Liver (tissue), 9 donors: ENCODE results near the gene SBK1. TPM values are rescaled to one million over a fixed set of nuclear protein-coding genes. Genes with fewer than 3 reads are reported as not detected.

Source experiments
- DNase-seq: peaks from one replicate; pipeline ENCODE4 v3.0.0-alpha.2; 2017; ENCODE audit warnings: low spot score
- H3K27ac ChIP-seq, 2 donors: one replicate each; pipeline ENCODE4 v1.7.0; 2013; ENCODE audit warnings: inconsistent platforms in 2 of 2, low read length in 2 of 2, control low read depth in 1 of 2, low read depth in 1 of 2, mild to moderate bottlenecking in 1 of 2
- H3K27me3 ChIP-seq, 4 donors: one replicate each; pipeline versions ENCODE4 v1.6.1 to v1.7.0; 2013; ENCODE audit warnings: low read length in 3 of 4, inconsistent platforms in 1 of 4, mild to moderate bottlenecking in 1 of 4, moderate library complexity in 1 of 4; ENCODE audit not compliant: control insufficient read depth in 4 of 4, insufficient read depth in 4 of 4
- H3K36me3 ChIP-seq, 4 donors: one replicate each; pipeline versions ENCODE4 v1.6.1 to v1.7.0; 2013; ENCODE audit warnings: low read length in 3 of 4, mild to moderate bottlenecking in 3 of 4, low read depth in 1 of 4, moderate library complexity in 1 of 4; ENCODE audit not compliant: control insufficient read depth in 4 of 4, insufficient read depth in 3 of 4
- H3K4me1 ChIP-seq, 4 donors: one replicate each; pipeline versions ENCODE4 v1.6.1 to v1.7.0; 2013; ENCODE audit warnings: low read length in 3 of 4, mild to moderate bottlenecking in 3 of 4, moderate library complexity in 1 of 4; ENCODE audit not compliant: control insufficient read depth in 4 of 4, insufficient read depth in 4 of 4
- H3K4me3 ChIP-seq, 3 donors: one replicate each; pipeline versions ENCODE4 v1.6.1 to v1.7.0; 2013; ENCODE audit warnings: low read length in 3 of 3, control low read depth in 1 of 3, low read depth in 1 of 3, mild to moderate bottlenecking in 1 of 3
- H3K9ac ChIP-seq, 2 donors: one replicate each; pipeline ENCODE4 v1.7.0; 2013; ENCODE audit warnings: low read length in 2 of 2, mild to moderate bottlenecking in 2 of 2, moderate library complexity in 2 of 2, control low read depth in 1 of 2, low read depth in 1 of 2
- H3K9me3 ChIP-seq, 4 donors: one replicate each; pipeline versions ENCODE4 v1.6.1 to v1.7.0; 2013; ENCODE audit warnings: low read length in 3 of 4; ENCODE audit not compliant: control insufficient read depth in 4 of 4
- EGR1 ChIP-seq, 2 donors: IDR thresholded peaks; 2 replicates each; pipeline ENCODE4 v1.6.1; 2016 to 2018; ENCODE audit warnings: antibody characterized with exemption in 2 of 2, low read depth in 2 of 2
- FOXA1 ChIP-seq: IDR thresholded peaks from 2 replicates; pipeline ENCODE4 v1.6.1; 2016; ENCODE audit warnings: antibody characterized with exemption
- FOXA2 ChIP-seq: IDR thresholded peaks from 2 replicates; pipeline ENCODE4 v1.6.1; 2016; ENCODE audit warnings: antibody characterized with exemption
- GABPA ChIP-seq, 2 donors: IDR thresholded peaks in 1 of 2; conservative IDR thresholded peaks in 1 of 2; 2 replicates each; pipeline ENCODE4 v1.6.1; 2016; ENCODE audit warnings: antibody characterized with exemption in 2 of 2, mild to moderate bottlenecking in 1 of 2, moderate library complexity in 1 of 2
- HNF4A ChIP-seq, 2 donors: conservative IDR thresholded peaks; 2 replicates each; pipeline ENCODE4 v1.6.1; 2016; ENCODE audit warnings: antibody characterized with exemption in 2 of 2, mild to moderate bottlenecking in 2 of 2
- HNF4G ChIP-seq: IDR thresholded peaks from 2 replicates; pipeline ENCODE4 v1.6.1; 2016; ENCODE audit warnings: antibody characterized with exemption
- JUND ChIP-seq, 2 donors: IDR thresholded peaks; 2 replicates each; pipeline ENCODE4 v1.6.1; 2016; ENCODE audit warnings: antibody characterized with exemption in 2 of 2
- NR2F2 ChIP-seq: IDR thresholded peaks from 2 replicates; pipeline ENCODE4 v1.6.1; 2016; ENCODE audit warnings: antibody characterized with exemption
- RAD21 ChIP-seq, 2 donors: IDR thresholded peaks; 2 replicates each; pipeline ENCODE4 v1.6.1; 2016; ENCODE audit warnings: antibody characterized with exemption in 2 of 2, mild to moderate bottlenecking in 2 of 2
- RXRA ChIP-seq, 2 donors: IDR thresholded peaks; 2 replicates each; pipeline ENCODE4 v1.6.1; 2017 to 2018; ENCODE audit warnings: antibody characterized with exemption in 2 of 2, mild to moderate bottlenecking in 1 of 2
- SP1 ChIP-seq: IDR thresholded peaks from 2 replicates; pipeline ENCODE4 v1.6.1; 2018; ENCODE audit warnings: antibody characterized with exemption, mild to moderate bottlenecking
- TAF1 ChIP-seq: conservative IDR thresholded peaks from 2 replicates; pipeline ENCODE4 v1.6.1; 2016; ENCODE audit warnings: antibody characterized with exemption, mild to moderate bottlenecking
- YY1 ChIP-seq: IDR thresholded peaks from 2 replicates; pipeline ENCODE4 v1.6.1; 2016; ENCODE audit warnings: antibody characterized with exemption, mild to moderate bottlenecking
- WGBS: extraction: QIAGEN DNeasy Blood & Tissue Kit; methylation state at CpG from one replicate; pipeline ENCODE4 v1.1.7; 2013; 5-methylcytosine and 5-hydroxymethylcytosine counted together
- polyA plus RNA-seq, 2 donors: library from polyadenylated mRNA; stranded (reverse) in 1 of 2; unstranded in 1 of 2; fragments of 200-250 nt in 1 of 2; fragments of >200 nt in 1 of 2; fragmentation: Nextera tagmentation in 1 of 2; extraction: Ambion mirVana in 1 of 2; gene quantifications; one replicate each; pipeline versions ENCODE4 v1.2.1 to v1.2.3, GENCODE V29; 2013 to 2015
- total RNA-seq, 2 donors: library from RNA; depleted of rRNA; stranded (reverse); fragments of >200 nt; gene quantifications; one replicate each; pipeline ENCODE4 v1.2.3, GENCODE V29; 2014
- TF ChIP-seq, protein P1 (sequence below): fragments of 150-350 bp; IDR thresholded peaks from 2 replicates; pipeline ENCODE4 v1.5.1; 2017; ENCODE audit warnings: improper control_type of control experiment, low read depth, low read length; ENCODE audit not compliant: missing input control
- TF ChIP-seq, protein P2 (sequence below): IDR thresholded peaks from 2 replicates; pipeline ENCODE4 v1.6.1; 2016; ENCODE audit warnings: antibody characterized with exemption
- TF ChIP-seq, protein P3 (sequence below): IDR thresholded peaks from 2 replicates; pipeline ENCODE4 v1.6.1; 2016; ENCODE audit warnings: antibody characterized with exemption
- TF ChIP-seq, protein P4 (sequence below): IDR thresholded peaks from 2 replicates; pipeline ENCODE4 v1.6.1; 2016; ENCODE audit warnings: antibody characterized with exemption
- TF ChIP-seq, protein P5 (sequence below): IDR thresholded peaks from 2 replicates; pipeline ENCODE4 v1.6.1; 2016; ENCODE audit warnings: antibody characterized with exemption, mild to moderate bottlenecking
- donor health status: healthy.
- donor health status: healthy.
- donor health status: healthy.
- donor health status: healthy.
- donor health status: healthy.

SBK1 gene
- total and polyA plus RNA-seq, 4 donors, result 0.05 to 0.08 (median 0.07) TPM; not detected in 1

DNA sequence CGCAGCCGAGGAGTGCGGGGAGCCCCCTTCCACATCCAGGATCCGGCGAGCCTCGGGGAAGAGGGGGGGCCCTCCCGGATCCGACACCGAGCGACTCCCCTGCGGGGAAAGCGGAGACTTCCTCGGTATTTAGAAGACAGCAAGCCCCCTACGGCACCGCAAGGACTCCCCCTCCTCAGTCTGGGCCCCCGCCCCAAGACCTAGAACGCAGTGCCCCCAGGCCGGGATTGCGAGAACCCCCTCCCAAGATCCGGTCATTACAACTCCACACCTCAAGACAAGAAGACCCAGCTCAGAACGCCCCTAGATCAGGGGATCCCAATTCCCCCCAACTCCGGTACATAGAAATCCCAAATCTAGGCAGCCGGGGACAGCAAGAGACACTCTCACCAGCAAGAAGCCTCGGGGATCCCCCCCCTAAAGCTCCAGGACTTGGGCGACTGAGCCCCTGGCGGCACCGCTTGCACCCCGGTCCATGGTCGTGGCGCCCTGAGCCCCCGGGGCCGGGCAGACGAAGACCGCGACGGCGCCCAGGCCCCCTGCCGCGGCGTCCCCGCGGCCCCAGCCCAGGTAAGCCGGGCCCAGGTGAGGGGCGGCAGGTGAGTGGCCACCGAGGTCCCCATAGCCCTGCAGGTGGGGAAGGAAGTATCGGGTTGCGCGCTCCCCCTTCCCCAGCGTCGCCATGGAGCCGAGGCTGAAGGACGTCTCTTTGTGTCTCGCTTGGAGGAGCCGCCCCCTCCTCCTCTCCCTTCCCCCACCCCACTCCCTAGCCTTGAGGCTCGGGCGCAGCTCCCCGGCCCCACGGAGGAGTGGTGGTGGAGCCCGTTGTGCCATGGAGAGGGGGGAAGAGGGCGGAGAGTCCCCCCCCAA lies 641 bp downstream of the SBK1 start:
- H3K27ac ChIP-seq, result no peak overlapping the region
- 3% methylated on average over 60 of the region's 60 CpGs for WGBS
- DNase-seq, result no peak
- peak overlapping the region in 2 of 3 donors; percentile 9 to 62 for H3K4me3 ChIP-seq
- no peaks in the 10 kb centered on the region for H3K9me3 ChIP-seq
- TF ChIP-seq TAF1, result no peak
- TF ChIP-seq, protein P1, sequence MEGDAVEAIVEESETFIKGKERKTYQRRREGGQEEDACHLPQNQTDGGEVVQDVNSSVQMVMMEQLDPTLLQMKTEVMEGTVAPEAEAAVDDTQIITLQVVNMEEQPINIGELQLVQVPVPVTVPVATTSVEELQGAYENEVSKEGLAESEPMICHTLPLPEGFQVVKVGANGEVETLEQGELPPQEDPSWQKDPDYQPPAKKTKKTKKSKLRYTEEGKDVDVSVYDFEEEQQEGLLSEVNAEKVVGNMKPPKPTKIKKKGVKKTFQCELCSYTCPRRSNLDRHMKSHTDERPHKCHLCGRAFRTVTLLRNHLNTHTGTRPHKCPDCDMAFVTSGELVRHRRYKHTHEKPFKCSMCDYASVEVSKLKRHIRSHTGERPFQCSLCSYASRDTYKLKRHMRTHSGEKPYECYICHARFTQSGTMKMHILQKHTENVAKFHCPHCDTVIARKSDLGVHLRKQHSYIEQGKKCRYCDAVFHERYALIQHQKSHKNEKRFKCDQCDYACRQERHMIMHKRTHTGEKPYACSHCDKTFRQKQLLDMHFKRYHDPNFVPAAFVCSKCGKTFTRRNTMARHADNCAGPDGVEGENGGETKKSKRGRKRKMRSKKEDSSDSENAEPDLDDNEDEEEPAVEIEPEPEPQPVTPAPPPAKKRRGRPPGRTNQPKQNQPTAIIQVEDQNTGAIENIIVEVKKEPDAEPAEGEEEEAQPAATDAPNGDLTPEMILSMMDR, result no peak
- no peaks in the 10 kb centered on the region for H3K36me3 ChIP-seq
- H3K27me3 ChIP-seq, result no peaks in the 10 kb centered on the region
- peak overlapping the region in 1 of 2 donors; percentile 24 for H3K9ac ChIP-seq
- H3K4me1 ChIP-seq, result peaks cover 7 to 13% (median 11%) of the 10 kb centered on the region in 4 donors

DNA sequence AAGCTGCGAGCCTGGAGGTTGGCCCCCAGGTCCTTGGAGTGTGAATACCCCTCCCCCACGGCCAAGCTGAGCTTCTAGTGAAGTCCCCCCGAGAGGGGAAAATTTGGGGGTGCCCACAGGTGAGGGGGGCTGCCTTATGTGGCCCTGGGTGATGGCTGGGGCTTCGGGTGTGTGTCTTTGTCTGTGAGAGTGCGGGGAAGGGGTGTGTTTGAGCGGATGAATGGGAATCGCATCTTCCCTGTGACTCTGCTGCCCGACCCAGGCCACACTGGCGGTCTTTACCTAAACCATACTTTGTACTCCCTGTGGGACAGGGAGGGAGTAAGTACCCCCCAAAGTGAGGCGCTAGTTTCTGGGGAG lies 1.3 kb downstream of the SBK1 start:
- TF ChIP-seq SP1, result no peak
- TF ChIP-seq NR2F2, result no peak
- no peak for TF ChIP-seq TAF1
- TF ChIP-seq FOXA1, result no peak
- no peak for TF ChIP-seq HNF4G
- TF ChIP-seq RXRA (IDR thresholded peaks at IDR 0.05), result no peak
- TF ChIP-seq EGR1 (IDR thresholded peaks at IDR 0.05; ENCODE audit: low read depth in 2 of 2), result no peak
- TF ChIP-seq, protein P2, sequence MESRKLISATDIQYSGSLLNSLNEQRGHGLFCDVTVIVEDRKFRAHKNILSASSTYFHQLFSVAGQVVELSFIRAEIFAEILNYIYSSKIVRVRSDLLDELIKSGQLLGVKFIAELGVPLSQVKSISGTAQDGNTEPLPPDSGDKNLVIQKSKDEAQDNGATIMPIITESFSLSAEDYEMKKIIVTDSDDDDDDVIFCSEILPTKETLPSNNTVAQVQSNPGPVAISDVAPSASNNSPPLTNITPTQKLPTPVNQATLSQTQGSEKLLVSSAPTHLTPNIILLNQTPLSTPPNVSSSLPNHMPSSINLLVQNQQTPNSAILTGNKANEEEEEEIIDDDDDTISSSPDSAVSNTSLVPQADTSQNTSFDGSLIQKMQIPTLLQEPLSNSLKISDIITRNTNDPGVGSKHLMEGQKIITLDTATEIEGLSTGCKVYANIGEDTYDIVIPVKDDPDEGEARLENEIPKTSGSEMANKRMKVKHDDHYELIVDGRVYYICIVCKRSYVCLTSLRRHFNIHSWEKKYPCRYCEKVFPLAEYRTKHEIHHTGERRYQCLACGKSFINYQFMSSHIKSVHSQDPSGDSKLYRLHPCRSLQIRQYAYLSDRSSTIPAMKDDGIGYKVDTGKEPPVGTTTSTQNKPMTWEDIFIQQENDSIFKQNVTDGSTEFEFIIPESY, result no peak
- TF ChIP-seq, protein P3, sequence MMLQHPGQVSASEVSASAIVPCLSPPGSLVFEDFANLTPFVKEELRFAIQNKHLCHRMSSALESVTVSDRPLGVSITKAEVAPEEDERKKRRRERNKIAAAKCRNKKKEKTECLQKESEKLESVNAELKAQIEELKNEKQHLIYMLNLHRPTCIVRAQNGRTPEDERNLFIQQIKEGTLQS, result no peak
- TF ChIP-seq FOXA2, result no peak
- TF ChIP-seq RAD21 (IDR thresholded peaks at IDR 0.05), result no peak
- TF ChIP-seq HNF4A (conservative IDR thresholded peaks at IDR 0.05), result no peak
- TF ChIP-seq, protein P4, sequence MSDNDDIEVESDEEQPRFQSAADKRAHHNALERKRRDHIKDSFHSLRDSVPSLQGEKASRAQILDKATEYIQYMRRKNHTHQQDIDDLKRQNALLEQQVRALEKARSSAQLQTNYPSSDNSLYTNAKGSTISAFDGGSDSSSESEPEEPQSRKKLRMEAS, result no peak
- TF ChIP-seq, protein P5, sequence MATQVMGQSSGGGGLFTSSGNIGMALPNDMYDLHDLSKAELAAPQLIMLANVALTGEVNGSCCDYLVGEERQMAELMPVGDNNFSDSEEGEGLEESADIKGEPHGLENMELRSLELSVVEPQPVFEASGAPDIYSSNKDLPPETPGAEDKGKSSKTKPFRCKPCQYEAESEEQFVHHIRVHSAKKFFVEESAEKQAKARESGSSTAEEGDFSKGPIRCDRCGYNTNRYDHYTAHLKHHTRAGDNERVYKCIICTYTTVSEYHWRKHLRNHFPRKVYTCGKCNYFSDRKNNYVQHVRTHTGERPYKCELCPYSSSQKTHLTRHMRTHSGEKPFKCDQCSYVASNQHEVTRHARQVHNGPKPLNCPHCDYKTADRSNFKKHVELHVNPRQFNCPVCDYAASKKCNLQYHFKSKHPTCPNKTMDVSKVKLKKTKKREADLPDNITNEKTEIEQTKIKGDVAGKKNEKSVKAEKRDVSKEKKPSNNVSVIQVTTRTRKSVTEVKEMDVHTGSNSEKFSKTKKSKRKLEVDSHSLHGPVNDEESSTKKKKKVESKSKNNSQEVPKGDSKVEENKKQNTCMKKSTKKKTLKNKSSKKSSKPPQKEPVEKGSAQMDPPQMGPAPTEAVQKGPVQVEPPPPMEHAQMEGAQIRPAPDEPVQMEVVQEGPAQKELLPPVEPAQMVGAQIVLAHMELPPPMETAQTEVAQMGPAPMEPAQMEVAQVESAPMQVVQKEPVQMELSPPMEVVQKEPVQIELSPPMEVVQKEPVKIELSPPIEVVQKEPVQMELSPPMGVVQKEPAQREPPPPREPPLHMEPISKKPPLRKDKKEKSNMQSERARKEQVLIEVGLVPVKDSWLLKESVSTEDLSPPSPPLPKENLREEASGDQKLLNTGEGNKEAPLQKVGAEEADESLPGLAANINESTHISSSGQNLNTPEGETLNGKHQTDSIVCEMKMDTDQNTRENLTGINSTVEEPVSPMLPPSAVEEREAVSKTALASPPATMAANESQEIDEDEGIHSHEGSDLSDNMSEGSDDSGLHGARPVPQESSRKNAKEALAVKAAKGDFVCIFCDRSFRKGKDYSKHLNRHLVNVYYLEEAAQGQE, result no peak
- TF ChIP-seq YY1, result no peak
- no peak for TF ChIP-seq JUND (IDR thresholded peaks at IDR 0.05)
- no peak for TF ChIP-seq GABPA (IDR thresholded peaks at IDR 0.05 in 1 of 2, conservative IDR thresholded peaks at IDR 0.05 in 1 of 2)
- TF ChIP-seq, protein P1, result no peak
- Histone ChIP-seq H3K4me1 (peaks cover 7 to 13% (median 11%) of the 10 kb centered on the region in 4 donors), H3K27me3 (no peaks in the 10 kb centered on the region), H3K27ac (no peak overlapping the region), H3K9me3 (no peaks in the 10 kb centered on the region), H3K9ac (no peak overlapping the region), H3K36me3 (no peaks in the 10 kb centered on the region), H3K4me3 (peak overlapping the region in 1 of 3 donors; percentile 62)
- DNase-seq, result no peak
- 30% methylated on average over 10 of the region's 10 CpGs for WGBS
